NB4 (cell line): ENCODE results near the gene TSNAX.

Experiments
- CTCF ChIP-seq: IDR thresholded peaks from one replicate; pipeline ENCODE4 v1.5.1; 2012; ENCODE audit warnings: low read depth, low read length
- MAX ChIP-seq: IDR thresholded peaks from 2 replicates; pipeline ENCODE4 v1.6.1; 2011; ENCODE audit warnings: low read depth, low read length
- MYC ChIP-seq: IDR thresholded peaks from 2 replicates; pipeline ENCODE4 v1.6.1; 2011; ENCODE audit warnings: low read depth, low read length
- POLR2A ChIP-seq: IDR thresholded peaks from 2 replicates; pipeline ENCODE4 v1.6.1; 2011; ENCODE audit warnings: mild to moderate bottlenecking; ENCODE audit not compliant: insufficient read length; ENCODE audit errors: extremely low read depth

GRCh38 chr1:231508497-231508896 lies 20.0 kb upstream of the TSNAX start:
- TF ChIP-seq MAX (no peak), CTCF (no peak), POLR2A (no peak), MYC (no peak)
